Measurements from ENCODE around the gene PGAM2. TPM values are rescaled to one million over a fixed set of nuclear protein-coding genes. Genes with fewer than 3 reads are reported as not detected.

PGAM2 gene
- total RNA-seq, 2 donors from 2014 or later = 9.7 TPM; not detected in 1

DNA sequence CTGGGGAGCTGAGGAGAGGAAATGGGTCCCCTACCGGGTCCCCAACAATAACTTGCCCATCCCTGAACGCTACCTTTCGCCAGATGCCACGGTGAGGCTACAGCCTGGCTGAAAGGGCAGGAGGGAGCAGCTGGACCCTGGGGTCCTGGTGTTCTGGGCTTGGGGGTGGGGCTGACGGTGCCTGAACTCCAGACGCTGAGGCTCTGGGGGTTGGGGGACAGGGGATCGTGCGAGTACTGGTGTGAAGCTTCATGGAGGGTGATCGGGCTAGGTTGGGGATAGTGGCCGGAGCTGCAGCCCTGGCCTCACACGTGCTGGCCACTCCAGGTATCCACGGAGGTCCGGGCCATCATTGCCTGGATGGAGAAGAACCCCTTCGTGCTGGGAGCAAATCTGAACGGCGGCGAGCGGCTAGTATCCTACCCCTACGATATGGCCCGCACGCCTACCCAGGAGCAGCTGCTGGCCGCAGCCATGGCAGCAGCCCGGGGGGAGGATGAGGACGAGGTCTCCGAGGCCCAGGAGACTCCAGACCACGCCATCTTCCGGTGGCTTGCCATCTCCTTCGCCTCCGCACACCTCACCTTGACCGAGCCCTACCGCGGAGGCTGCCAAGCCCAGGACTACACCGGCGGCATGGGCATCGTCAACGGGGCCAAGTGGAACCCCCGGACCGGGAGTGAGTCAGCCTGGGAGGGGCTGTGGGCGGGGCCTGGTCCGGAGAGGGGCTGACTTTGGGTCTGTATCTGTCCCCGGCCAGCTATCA, 47.0 kb upstream of the PGAM2 start:
- WGBS = 66% methylated on average over 41 of the region's 41 CpGs
- H3K36me3 ChIP-seq = no peaks in the 10 kb centered on the region
- intact Hi-C loops (cut with DNase I) = no loop called here
- H3K27ac ChIP-seq = no peak overlapping the region
- TF ChIP-seq, protein P1, sequence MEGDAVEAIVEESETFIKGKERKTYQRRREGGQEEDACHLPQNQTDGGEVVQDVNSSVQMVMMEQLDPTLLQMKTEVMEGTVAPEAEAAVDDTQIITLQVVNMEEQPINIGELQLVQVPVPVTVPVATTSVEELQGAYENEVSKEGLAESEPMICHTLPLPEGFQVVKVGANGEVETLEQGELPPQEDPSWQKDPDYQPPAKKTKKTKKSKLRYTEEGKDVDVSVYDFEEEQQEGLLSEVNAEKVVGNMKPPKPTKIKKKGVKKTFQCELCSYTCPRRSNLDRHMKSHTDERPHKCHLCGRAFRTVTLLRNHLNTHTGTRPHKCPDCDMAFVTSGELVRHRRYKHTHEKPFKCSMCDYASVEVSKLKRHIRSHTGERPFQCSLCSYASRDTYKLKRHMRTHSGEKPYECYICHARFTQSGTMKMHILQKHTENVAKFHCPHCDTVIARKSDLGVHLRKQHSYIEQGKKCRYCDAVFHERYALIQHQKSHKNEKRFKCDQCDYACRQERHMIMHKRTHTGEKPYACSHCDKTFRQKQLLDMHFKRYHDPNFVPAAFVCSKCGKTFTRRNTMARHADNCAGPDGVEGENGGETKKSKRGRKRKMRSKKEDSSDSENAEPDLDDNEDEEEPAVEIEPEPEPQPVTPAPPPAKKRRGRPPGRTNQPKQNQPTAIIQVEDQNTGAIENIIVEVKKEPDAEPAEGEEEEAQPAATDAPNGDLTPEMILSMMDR (IDR thresholded peaks at IDR 0.05) = no peak
- TF ChIP-seq POLR2A (IDR thresholded peaks at IDR 0.05) (no peak), POLR2AphosphoS5 (IDR thresholded peaks at IDR 0.05) (no peak)
- no peaks in the 10 kb centered on the region for H3K9me3 ChIP-seq
- no peaks in the 10 kb centered on the region for H3K27me3 ChIP-seq (replicated peaks; ENCODE audit: insufficient read depth)
- H3K4me1 ChIP-seq (replicated peaks) = no peaks in the 10 kb centered on the region
- no peak overlapping the region for H3K4me3 ChIP-seq
- DNase-seq (ENCODE audit: low spot score) = no peak

DNA sequence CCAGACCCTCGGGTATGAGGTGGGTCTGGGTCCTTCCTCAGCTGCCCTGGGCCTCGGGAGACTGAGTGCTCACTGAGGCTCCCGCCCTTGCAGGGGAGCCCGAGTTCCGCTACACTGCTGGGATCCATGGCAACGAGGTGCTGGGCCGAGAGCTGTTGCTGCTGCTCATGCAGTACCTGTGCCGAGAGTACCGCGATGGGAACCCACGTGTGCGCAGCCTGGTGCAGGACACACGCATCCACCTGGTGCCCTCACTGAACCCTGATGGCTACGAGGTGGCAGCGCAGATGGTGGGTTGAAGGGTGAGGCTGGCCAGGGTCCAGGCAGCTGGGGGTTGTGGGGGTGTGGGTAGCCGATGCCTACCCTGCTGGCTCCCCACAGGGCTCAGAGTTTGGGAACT, 46.4 kb upstream of the PGAM2 start:
- Histone ChIP-seq H3K4me3 (no peak overlapping the region), H3K4me1 (replicated peaks) (no peaks in the 10 kb centered on the region), H3K27me3 (replicated peaks; ENCODE audit: insufficient read depth) (no peaks in the 10 kb centered on the region), H3K27ac (no peak overlapping the region), H3K36me3 (no peaks in the 10 kb centered on the region), H3K9me3 (no peaks in the 10 kb centered on the region)
- 83% methylated on average over 16 of the region's 16 CpGs for WGBS
- TF ChIP-seq POLR2AphosphoS5 (IDR thresholded peaks at IDR 0.05) (no peak), POLR2A (IDR thresholded peaks at IDR 0.05) (no peak)
- TF ChIP-seq, protein P1 (IDR thresholded peaks at IDR 0.05) = no peak
- intact Hi-C loops (cut with DNase I) = no loop called here
- DNase-seq (ENCODE audit: low spot score) = no peak

DNA sequence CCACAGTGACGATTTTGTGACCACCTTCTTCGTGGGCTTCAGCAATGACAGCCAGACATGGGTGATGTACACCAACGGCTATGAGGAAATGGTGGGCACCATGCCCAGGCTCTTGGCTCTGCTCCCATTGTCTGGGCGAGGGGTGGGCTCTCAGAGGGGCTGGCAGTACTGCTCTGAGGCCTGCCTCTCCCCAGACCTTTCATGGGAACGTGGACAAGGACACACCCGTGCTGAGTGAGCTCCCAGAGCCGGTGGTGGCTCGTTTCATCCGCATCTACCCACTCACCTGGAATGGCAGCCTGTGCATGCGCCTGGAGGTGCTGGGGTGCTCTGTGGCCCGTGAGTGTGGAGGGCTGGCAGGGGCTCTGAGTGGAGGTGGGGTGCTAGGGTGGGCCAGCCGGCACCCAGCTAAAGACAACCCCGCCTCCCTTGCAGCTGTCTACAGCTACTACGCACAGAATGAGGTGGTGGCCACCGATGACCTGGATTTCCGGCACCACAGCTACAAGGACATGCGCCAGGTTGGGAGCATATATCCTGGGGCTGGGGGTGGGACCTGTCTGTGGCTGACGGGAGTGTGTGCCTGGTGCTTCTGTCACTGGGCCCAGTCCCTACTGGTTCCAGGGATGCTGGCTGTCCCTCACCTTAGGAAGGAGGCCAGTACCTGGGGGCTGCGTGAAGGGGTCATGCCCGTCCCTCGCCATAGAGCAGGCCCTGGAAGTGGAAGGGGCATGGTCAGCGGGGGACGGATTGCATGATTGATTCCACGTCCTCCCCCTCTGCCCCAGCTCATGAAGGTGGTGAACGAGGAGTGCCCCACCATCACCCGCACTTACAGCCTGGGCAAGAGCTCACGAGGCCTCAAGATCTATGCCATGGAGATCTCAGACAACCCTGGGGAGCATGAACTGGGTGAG, 45.6 kb upstream of the PGAM2 start:
- no peak for TF ChIP-seq POLR2AphosphoS5 (IDR thresholded peaks at IDR 0.05)
- TF ChIP-seq, protein P1 (IDR thresholded peaks at IDR 0.05) = no peak
- TF ChIP-seq POLR2A (IDR thresholded peaks at IDR 0.05) = no peak
- no peaks in the 10 kb centered on the region for H3K4me1 ChIP-seq (replicated peaks)
- DNase-seq (ENCODE audit: low spot score) = no peak
- no peaks in the 10 kb centered on the region for H3K36me3 ChIP-seq
- H3K27ac ChIP-seq = no peak overlapping the region
- H3K4me3 ChIP-seq = no peak overlapping the region
- no peaks in the 10 kb centered on the region for H3K9me3 ChIP-seq
- 76% methylated on average over 22 of the region's 27 CpGs for WGBS
- intact Hi-C loops (cut with DNase I) = no loop called here
- H3K27me3 ChIP-seq (replicated peaks; ENCODE audit: insufficient read depth) = no peaks in the 10 kb centered on the region

DNA sequence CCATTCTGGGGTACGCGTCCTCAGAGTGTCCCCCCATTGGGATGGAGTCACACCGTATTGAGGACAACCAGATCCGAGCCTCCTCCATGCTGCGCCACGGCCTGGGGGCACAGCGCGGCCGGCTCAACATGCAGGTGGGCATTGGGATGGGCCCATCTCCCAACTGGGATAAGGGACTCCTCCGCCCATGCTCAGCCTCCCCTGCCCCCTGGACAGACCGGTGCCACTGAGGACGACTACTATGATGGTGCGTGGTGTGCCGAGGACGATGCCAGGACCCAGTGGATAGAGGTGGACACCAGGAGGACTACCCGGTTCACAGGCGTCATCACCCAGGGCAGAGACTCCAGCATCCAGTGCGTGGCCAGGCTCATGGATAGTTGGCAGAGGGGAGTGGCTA, 44.6 kb upstream of the PGAM2 start:
- Histone ChIP-seq H3K9me3 (no peaks in the 10 kb centered on the region), H3K4me1 (replicated peaks) (no peaks in the 10 kb centered on the region), H3K27me3 (replicated peaks; ENCODE audit: insufficient read depth) (no peaks in the 10 kb centered on the region), H3K36me3 (no peaks in the 10 kb centered on the region), H3K27ac (no peak overlapping the region), H3K4me3 (no peak overlapping the region)
- intact Hi-C loops (cut with DNase I) = loop anchor here (10.0 kb wide), 1 partner anchor 385 kb away; the partner anchor contains the start of gene NUDCD3
- WGBS = 92% methylated on average over 18 of the region's 18 CpGs
- TF ChIP-seq POLR2AphosphoS5 (IDR thresholded peaks at IDR 0.05) (no peak), POLR2A (IDR thresholded peaks at IDR 0.05) (no peak)
- TF ChIP-seq, protein P1 (IDR thresholded peaks at IDR 0.05) = no peak
- no peak for DNase-seq (ENCODE audit: low spot score)

Data from prostate gland (tissue), 2 donors.